ENCODE measurements around the gene SPACA4. TPM values are rescaled to one million over a fixed set of nuclear protein-coding genes. Genes with fewer than 3 reads are reported as not detected.

SPACA4 gene
- total and polyA plus RNA-seq, 9 of the 15 experiments (the other 6 are each of a cell fraction or from before 2014, with no cell fraction given), result not detected

GRCh38 chr19:48588670-48589401 lies 17.7 kb upstream of the SPACA4 start (continued):
- peak; percentile 98 to 99 (median 99) for TF ChIP-seq CTCF (IDR thresholded peaks at IDR 0.05 in 2 of 3, conservative IDR thresholded peaks at IDR 0.05 in 1 of 3; ENCODE audit: insufficient read depth in 2 of 3, low read depth in 1 of 3, low read length in 3 of 3)
- peak; percentile 18; the same call in 1 of the 2 replicates for TF ChIP-seq OTX1 (CRISPR knock-in tag; IDR thresholded peaks at IDR 0.05)
- 0 out of 2 replicates have a peak, but pooled peaks have one; percentile 20 for TF ChIP-seq HCFC1 (IDR thresholded peaks at IDR 0.05; ENCODE audit: low read depth, low read length)
- TF ChIP-seq CXXC5 (CRISPR knock-in tag; IDR thresholded peaks at IDR 0.05), result peak; percentile 58; the same call in 1 of the 2 replicates
- TF ChIP-seq ZEB2 (IDR thresholded peaks at IDR 0.05), result peak; percentile 94
- peak; percentile 100 for TF ChIP-seq SMARCA5 (IDR thresholded peaks at IDR 0.05)
- TF ChIP-seq PTTG1 (tag; IDR thresholded peaks at IDR 0.05; ENCODE audit: low read depth), result no peak
- TF ChIP-seq ZNF316 (IDR thresholded peaks at IDR 0.05), result peak; percentile 67
- no peak for TF ChIP-seq ZNF79 (CRISPR knock-in tag; IDR thresholded peaks at IDR 0.05; ENCODE audit: low read depth)
- no peak; the same call in 1 of the 2 replicates for TF ChIP-seq MAFG (tag; conservative IDR thresholded peaks at IDR 0.05)
- peak; percentile 60 to 77 for TF ChIP-seq RAD21 (CRISPR knock-in tag; conservative IDR thresholded peaks at IDR 0.05 in 1 of 2, IDR thresholded peaks at IDR 0.05 in 1 of 2)
- peak; percentile 56 for TF ChIP-seq SOX6 (IDR thresholded peaks at IDR 0.05)
- TF ChIP-seq CBX5 (IDR thresholded peaks at IDR 0.05; ENCODE audit: borderline replicate concordance, low read depth), result peak; percentile 69; the same call in 1 of the 2 replicates
- no peak for TF ChIP-seq ETS1 (conservative IDR thresholded peaks at IDR 0.05; ENCODE audit: control insufficient read depth, low read depth, low read length)
- peak; percentile 80 for TF ChIP-seq PCBP1 (IDR thresholded peaks at IDR 0.05; ENCODE audit: low read depth, low read length, poor library complexity, severe bottlenecking)
- peak; percentile 92 to 96 for TF ChIP-seq RCOR1 (IDR thresholded peaks at IDR 0.05; ENCODE audit: borderline replicate concordance in 1 of 2, low read depth in 2 of 2, low read length in 2 of 2)
- 0 out of 2 replicates have a peak, but pooled peaks have one; percentile 22 for TF ChIP-seq RNF2 (IDR thresholded peaks at IDR 0.05)
- TF ChIP-seq STAT6 (CRISPR knock-in tag; IDR thresholded peaks at IDR 0.05), result no peak
- peak; percentile 73; the same call in 1 of the 2 replicates for TF ChIP-seq FOXM1 (IDR thresholded peaks at IDR 0.05; ENCODE audit: low read depth)
- peak; percentile 67; the same call in 1 of the 2 replicates for TF ChIP-seq FOXM1 (CRISPR knock-in tag; IDR thresholded peaks at IDR 0.05; ENCODE audit: low read depth)
- 0 out of 2 replicates have a peak, but pooled peaks have one; percentile 51 for TF ChIP-seq CBFB (CRISPR knock-in tag; IDR thresholded peaks at IDR 0.05)
